NT2/D1 (cell line): ENCODE data around the gene USP47.

Source experiments
- SUZ12 ChIP-seq: IDR thresholded peaks from 2 replicates; pipeline ENCODE4 v1.6.1; 2011; ENCODE audit not compliant: insufficient read length, insufficient read depth; ENCODE audit errors: extremely low read depth
- YY1 ChIP-seq: IDR thresholded peaks from 2 replicates; pipeline ENCODE4 v1.6.1; 2011; ENCODE audit not compliant: insufficient read length, insufficient read depth

- no peak for TF ChIP-seq YY1
- no peak for TF ChIP-seq SUZ12
These were observed 155.2 kb downstream of the USP47 start for GRCh38 chr11:11997049-11997322.
